Keratinocyte (primary cell): Measurements from ENCODE around the gene IL1RAPL1. TPM values are rescaled to one million over a fixed set of nuclear protein-coding genes. Genes with fewer than 3 reads are reported as not detected.

Source experiments
- DNase-seq: peaks from one replicate; pipeline ENCODE4 v3.0.0-alpha.2; 2011; ENCODE audit warnings: low read depth, missing footprints, low spot score
- FAIRE-seq: peaks from 2 replicates; lab custom pipeline; 2011; peaks lifted over from hg19 to GRCh38; lab: Jason Lieb, UNC
- H2AFZ ChIP-seq: 2 replicates; pipeline ENCODE4 v1.6.0; 2012; ENCODE audit warnings: low read length, control low read depth, inconsistent platforms; ENCODE audit not compliant: control insufficient read depth
- H3K27ac ChIP-seq: 2 replicates; pipeline ENCODE4 v1.5.1; 2011; ENCODE audit warnings: low read length; ENCODE audit not compliant: control insufficient read depth, insufficient read depth
- H3K27me3 ChIP-seq: 3 replicates; pipeline ENCODE4 v1.6.0; 2011; ENCODE audit warnings: low read length; ENCODE audit not compliant: control insufficient read depth, insufficient read depth; ENCODE audit errors: extremely low read depth
- H3K36me3 ChIP-seq, 2 experiments: 2 replicates in 1 of 2; 3 replicates in 1 of 2; pipeline ENCODE4 v1.5.1; 2011; ENCODE audit warnings: low read length in 2 of 2, mild to moderate bottlenecking in 1 of 2; ENCODE audit not compliant: control insufficient read depth in 2 of 2, insufficient read depth in 2 of 2; ENCODE audit errors: extremely low read depth in 1 of 2
- H3K4me1 ChIP-seq: 3 replicates; pipeline ENCODE4 v1.5.1; 2011; ENCODE audit warnings: low read length; ENCODE audit not compliant: control insufficient read depth, insufficient read depth; ENCODE audit errors: extremely low read depth
- H3K4me2 ChIP-seq: 3 replicates; pipeline ENCODE4 v1.6.0; 2011; ENCODE audit warnings: low read depth, low read length; ENCODE audit not compliant: control insufficient read depth, insufficient read depth; ENCODE audit errors: extremely low read depth
- H3K4me3 ChIP-seq, 3 experiments: fragments of 200-600 bp in 1 of 3; sonication (generic) in 1 of 3; 2 replicates in 2 of 3; 3 replicates in 1 of 3; pipeline ENCODE4 v1.5.1; 2011 to 2016; ENCODE audit warnings: low read length in 3 of 3, mild to moderate bottlenecking in 3 of 3, control low read depth in 2 of 3, inconsistent platforms in 1 of 3, low read depth in 1 of 3, mixed read lengths in 1 of 3, mixed run types in 1 of 3, moderate library complexity in 1 of 3; ENCODE audit not compliant: control insufficient read depth in 2 of 3, insufficient read depth in 2 of 3; ENCODE audit errors: extremely low read depth in 1 of 3
- H3K79me2 ChIP-seq: 2 replicates; pipeline ENCODE4 v1.6.0; 2012; ENCODE audit warnings: low read length; ENCODE audit not compliant: control insufficient read depth, insufficient read depth
- H3K9ac ChIP-seq: 3 replicates; pipeline ENCODE4 v1.6.0; 2011; ENCODE audit warnings: low read length; ENCODE audit not compliant: control insufficient read depth, insufficient read depth; ENCODE audit errors: extremely low read depth
- H3K9me1 ChIP-seq: 3 replicates; pipeline ENCODE4 v1.6.0; 2011; ENCODE audit warnings: low read length; ENCODE audit not compliant: control insufficient read depth, insufficient read depth; ENCODE audit errors: extremely low read depth
- H3K9me3 ChIP-seq: 2 replicates; pipeline ENCODE4 v1.5.1; 2012; ENCODE audit warnings: low read depth, low read length; ENCODE audit not compliant: control insufficient read depth
- H4K20me1 ChIP-seq: 3 replicates; pipeline ENCODE4 v1.6.0; 2011; ENCODE audit warnings: low read length; ENCODE audit not compliant: control insufficient read depth, insufficient read depth; ENCODE audit errors: extremely low read depth
- EZH2 ChIP-seq: IDR thresholded peaks from one replicate; pipeline ENCODE4 v1.6.1; 2012; ENCODE audit warnings: inconsistent platforms, mild to moderate bottlenecking, low read length, moderate library complexity
- dilution Hi-C: fragments of 300-500 bp; cut with MboI; formaldehyde crosslinking; loops from one replicate; pipeline ENCODE4 v1.7.0; 2020; ENCODE audit warnings: low sequenced_read_pairs; ENCODE audit not compliant: extremely low pct_ligation_motif_present
- polyA plus RNA-seq, 5 experiments: library from polyadenylated mRNA; depleted of rRNA in 3 of 5; stranded (reverse) in 3 of 5; stranded (forward) in 1 of 5; unstranded in 1 of 5; fragments of >200 nt; gene quantifications; 1 replicate in 1 of 5; 2 replicates in 3 of 5; 3 replicates in 1 of 5; pipeline versions ENCODE4 v1.2.1 to v1.2.3, GENCODE V29; 2011 to 2012; ENCODE audit warnings: missing spikeins in 2 of 5, low read depth in 1 of 5, low replicate concordance in 1 of 5
- TF ChIP-seq, protein P1 (sequence below), 3 experiments: IDR thresholded peaks in 1 of 3; conservative IDR thresholded peaks in 1 of 3; optimal IDR thresholded peaks in 1 of 3; 2 replicates in 2 of 3; 3 replicates in 1 of 3; pipeline versions ENCODE3 to v1.5.1; 2011; ENCODE audit warnings: low read length in 3 of 3, mild to moderate bottlenecking in 3 of 3, moderate library complexity in 2 of 3, control low read depth in 1 of 3, inconsistent platforms in 1 of 3; ENCODE audit not compliant: insufficient read depth in 2 of 3; ENCODE audit errors: extremely low read depth in 1 of 3

IL1RAPL1 gene
- polyA plus RNA-seq, 1 donor (not counting 4 experiments of a cell fraction or from before 2014, with no cell fraction given): 2.8 TPM

DNA sequence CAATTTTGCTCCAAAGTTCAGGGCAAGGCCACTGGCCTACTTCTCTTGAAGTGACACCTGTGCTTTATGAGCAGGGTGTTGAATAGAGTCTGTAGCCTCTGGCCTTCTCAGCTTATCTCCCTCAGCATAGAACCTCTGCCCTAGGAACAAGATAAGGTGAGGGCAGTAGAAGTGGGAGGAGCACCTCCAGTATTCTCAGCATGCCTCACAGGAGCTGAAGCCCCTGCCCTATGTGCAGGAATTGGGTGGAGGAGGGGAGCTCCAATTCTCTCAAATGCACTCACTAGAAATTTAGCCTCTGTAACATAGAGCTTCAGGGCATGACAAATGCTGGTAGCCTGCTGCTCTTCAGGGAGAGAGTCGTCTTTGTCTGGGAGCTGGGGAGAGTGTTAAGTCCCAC is 479.3 kb downstream of the IL1RAPL1 start:
- DNase-seq (no peak), FAIRE-seq (no peak)
- H3K27ac ChIP-seq: no peak overlapping the region
- no peak overlapping the region for H3K4me3 ChIP-seq
- no peak overlapping the region for H2AFZ ChIP-seq
- H3K4me2 ChIP-seq: no peak overlapping the region
- H3K9me3 ChIP-seq: no peaks in the 10 kb centered on the region
- H3K4me1 ChIP-seq: no peaks in the 10 kb centered on the region
- H4K20me1 ChIP-seq: no peaks in the 10 kb centered on the region
- H3K27me3 ChIP-seq: no peaks in the 10 kb centered on the region
- no peaks in the 10 kb centered on the region for H3K9me1 ChIP-seq
- H3K79me2 ChIP-seq: no peaks in the 10 kb centered on the region
- H3K9ac ChIP-seq: no peak overlapping the region
- TF ChIP-seq, protein P1, sequence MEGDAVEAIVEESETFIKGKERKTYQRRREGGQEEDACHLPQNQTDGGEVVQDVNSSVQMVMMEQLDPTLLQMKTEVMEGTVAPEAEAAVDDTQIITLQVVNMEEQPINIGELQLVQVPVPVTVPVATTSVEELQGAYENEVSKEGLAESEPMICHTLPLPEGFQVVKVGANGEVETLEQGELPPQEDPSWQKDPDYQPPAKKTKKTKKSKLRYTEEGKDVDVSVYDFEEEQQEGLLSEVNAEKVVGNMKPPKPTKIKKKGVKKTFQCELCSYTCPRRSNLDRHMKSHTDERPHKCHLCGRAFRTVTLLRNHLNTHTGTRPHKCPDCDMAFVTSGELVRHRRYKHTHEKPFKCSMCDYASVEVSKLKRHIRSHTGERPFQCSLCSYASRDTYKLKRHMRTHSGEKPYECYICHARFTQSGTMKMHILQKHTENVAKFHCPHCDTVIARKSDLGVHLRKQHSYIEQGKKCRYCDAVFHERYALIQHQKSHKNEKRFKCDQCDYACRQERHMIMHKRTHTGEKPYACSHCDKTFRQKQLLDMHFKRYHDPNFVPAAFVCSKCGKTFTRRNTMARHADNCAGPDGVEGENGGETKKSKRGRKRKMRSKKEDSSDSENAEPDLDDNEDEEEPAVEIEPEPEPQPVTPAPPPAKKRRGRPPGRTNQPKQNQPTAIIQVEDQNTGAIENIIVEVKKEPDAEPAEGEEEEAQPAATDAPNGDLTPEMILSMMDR (optimal IDR thresholded peaks at IDR 0.05 in 1 of 3, IDR thresholded peaks at IDR 0.05 in 1 of 3, conservative IDR thresholded peaks at IDR 0.05 in 1 of 3; ENCODE audit: extremely low read depth in 1 of 3, insufficient read depth in 2 of 3, low read length in 3 of 3): no peak
- no peak for TF ChIP-seq EZH2
- no peaks in the 10 kb centered on the region for H3K36me3 ChIP-seq
- dilution Hi-C loops: no loop called here

DNA sequence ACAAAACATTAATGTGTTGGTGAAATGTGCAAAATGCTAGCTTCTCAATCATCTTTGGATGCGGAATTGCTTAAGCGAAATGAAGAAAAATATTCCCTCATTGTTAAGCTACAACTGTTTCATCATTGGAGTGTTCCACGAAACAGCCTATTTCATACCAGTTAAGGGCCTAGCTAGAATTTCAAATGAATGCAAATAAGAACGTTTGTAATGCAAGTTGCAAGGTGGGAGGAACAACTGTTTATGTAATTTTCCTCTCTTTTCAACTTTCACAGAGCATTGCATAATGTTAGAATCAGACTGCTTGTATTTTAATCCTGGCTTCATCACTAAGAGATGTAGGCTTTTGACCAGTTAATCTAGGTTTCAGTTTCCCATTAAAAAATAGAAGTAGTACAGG is 480.1 kb downstream of the IL1RAPL1 start:
- H3K4me2 ChIP-seq: no peak overlapping the region
- H3K4me3 ChIP-seq: no peak overlapping the region
- H3K27ac ChIP-seq: no peak overlapping the region
- DNase-seq (no peak), FAIRE-seq (no peak)
- no peaks in the 10 kb centered on the region for H3K27me3 ChIP-seq
- dilution Hi-C loops: no loop called here
- no peaks in the 10 kb centered on the region for H3K4me1 ChIP-seq
- no peaks in the 10 kb centered on the region for H3K9me3 ChIP-seq
- no peaks in the 10 kb centered on the region for H4K20me1 ChIP-seq
- H3K9me1 ChIP-seq: no peaks in the 10 kb centered on the region
- H2AFZ ChIP-seq: no peak overlapping the region
- no peak overlapping the region for H3K9ac ChIP-seq
- no peaks in the 10 kb centered on the region for H3K36me3 ChIP-seq
- H3K79me2 ChIP-seq: no peaks in the 10 kb centered on the region
- TF ChIP-seq, protein P1 (optimal IDR thresholded peaks at IDR 0.05 in 1 of 3, IDR thresholded peaks at IDR 0.05 in 1 of 3, conservative IDR thresholded peaks at IDR 0.05 in 1 of 3; ENCODE audit: extremely low read depth in 1 of 3, insufficient read depth in 2 of 3, low read length in 3 of 3): no peak
- no peak for TF ChIP-seq EZH2
